Measurements from ENCODE around the gene GPR152.
"Not testable (repeated sequence)": the region's sequence is repeated elsewhere in the genome, so short reads cannot be mapped to it uniquely, and the experiment has no call there.

GPR152 gene

DNA sequence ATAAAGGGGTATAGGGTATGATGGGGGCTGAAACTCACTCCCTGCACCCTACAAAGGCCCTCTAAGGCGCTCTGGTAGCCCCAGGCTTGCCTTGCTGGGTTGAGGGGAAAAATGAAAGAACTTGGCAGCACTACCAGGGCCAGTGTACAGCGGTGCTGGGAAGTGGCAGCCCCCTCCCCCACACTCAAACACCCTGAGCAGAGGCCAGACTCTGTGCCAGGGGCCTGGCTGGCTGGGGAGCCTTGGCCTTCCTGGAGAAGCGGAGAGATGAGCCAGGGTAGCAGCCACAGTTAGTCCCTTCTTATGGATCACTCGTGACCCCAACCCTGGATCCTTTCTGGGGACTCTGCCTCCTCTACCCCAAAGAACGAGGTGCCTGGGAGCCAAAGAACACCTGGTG lies 13.8 kb upstream of the GPR152 start:
- no peak for DNase-seq (ENCODE audit: low read depth, low spot score)

DNA sequence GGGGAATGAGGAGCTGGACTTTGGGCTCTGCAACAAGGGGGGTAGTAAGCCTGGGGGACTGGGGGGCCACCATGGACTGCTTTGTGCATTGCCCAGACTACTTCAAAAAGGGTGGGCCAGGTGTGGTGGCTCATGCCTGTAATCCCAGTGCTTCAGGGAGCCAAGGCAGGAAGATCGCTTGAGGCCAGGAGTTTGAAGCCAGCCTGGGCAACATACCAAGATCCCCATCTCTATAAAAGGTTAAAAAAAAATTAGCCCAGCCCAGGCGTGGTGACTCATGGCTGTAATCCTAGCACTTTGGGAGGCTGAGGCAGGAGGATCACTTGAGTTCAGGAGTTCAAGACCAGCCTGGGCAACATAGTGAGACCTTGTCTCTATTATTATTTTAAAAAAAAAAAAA lies 13.0 kb upstream of the GPR152 start:
- DNase-seq (ENCODE audit: low read depth, low spot score), result not testable (repeated sequence)

DNA sequence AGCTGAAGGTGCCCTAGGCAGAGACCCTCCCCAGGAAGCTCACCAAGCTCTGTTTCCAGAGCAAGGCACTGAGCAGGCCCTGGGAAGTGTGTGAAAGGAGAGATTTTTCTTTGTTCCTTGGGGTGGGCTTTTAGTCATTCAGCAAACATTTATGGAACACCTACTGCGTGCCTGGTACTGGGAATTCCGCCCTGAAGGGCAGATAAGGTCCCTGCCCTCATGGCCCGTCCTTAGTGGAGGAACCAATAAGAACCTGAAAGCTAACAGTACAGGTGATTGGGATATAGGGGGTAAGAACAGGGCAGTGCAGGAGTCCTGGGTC lies 12.6 kb upstream of the GPR152 start:
- DNase-seq (ENCODE audit: low read depth, low spot score), result no peak

DNA sequence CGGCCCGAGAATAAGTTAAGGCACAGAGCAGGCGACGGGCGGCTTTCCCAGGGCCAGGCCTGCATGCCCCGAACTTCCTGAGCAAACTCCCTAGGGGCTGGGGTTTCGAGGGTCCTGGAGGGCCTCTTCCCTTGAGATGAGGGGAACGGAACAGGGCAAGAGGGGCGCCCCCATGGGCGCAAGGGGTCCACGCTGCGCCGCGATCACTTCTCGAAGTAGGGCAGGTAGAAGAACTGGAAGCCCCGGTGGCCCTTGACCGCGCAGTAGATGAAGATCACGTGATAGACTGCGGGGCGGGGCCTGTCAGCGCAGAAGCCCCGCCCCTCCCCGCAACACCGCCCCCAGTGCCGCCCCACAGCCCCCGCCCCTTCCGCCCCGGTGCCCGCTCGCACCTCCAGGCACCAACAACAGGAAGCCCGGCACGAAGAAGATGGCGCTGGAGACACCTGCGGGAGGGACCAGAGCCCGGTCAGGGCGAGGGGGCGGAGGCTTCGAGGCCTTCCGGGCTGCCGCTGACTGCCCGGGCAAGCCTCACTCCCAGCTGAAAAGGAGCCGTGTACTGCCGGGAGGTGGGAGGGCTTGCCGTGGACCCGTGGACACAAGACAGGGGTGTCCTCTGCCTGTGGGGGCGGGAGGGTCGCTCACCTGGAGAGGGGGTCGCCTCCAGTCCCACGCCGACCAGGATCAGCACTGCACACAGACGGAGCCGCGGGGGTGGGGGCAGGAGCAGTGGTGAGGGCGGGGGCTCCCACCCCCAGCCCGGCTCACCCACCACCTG lies 12.1 kb upstream of the GPR152 start:
- DNase-seq (ENCODE audit: low read depth, low spot score), result no peak

DNA sequence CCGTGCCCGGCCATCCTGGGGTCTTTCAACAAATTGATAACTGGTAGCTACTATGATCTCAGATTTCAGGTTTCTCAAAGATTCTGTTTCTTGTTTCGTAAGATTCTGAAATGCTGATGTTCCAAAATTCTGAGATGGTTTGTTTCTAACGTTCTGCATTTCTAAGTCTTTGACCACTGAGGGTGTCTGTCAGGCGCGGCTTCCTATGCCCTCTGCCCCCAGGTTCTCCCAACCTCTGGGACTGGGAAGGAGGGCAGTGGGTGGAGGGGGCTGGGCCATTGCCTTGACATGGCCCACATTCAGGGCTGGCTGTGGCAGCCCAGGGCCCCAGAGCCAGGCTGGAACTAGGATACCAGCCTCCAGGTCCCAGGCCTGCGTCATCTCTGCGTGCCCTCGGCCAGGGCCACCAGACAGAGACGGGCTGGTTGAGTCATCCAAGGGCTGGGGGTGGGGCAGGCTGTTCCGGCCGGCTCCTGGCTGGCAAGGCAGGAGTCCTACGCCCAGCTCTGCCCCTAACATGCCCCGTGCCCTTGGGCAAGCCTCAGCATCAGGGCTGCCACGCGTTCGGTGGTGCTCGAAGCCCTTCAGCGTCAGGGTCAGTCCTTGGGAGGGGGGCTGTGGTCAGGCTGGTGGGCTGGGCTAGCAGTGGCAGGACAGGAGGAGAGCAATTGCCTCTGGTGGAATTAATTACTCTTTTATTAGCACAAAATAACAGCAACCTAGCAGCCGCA lies 11.3 kb upstream of the GPR152 start:
- DNase-seq (ENCODE audit: low read depth, low spot score), result no peak

DNA sequence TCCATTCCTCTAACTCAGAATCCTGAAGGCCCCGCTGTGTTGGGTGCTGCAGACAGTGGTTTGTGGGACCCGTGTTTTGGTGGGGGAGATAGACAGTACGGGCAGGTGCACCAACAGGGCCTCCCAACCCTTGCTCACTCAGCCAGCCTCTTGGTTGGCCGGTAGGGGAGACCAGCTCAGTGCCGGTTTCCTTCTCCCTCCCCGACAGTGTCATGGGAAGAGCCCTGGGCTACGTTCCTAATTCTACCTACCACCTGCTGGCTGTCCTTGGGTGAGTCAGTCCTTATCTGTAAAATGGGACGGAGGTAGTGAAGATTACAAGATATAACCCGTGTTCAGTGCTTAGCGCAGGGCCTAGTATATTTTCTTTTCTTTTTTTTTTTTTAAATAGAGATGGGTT lies 10.7 kb upstream of the GPR152 start:
- no peak for DNase-seq (ENCODE audit: low read depth, low spot score)

DNA sequence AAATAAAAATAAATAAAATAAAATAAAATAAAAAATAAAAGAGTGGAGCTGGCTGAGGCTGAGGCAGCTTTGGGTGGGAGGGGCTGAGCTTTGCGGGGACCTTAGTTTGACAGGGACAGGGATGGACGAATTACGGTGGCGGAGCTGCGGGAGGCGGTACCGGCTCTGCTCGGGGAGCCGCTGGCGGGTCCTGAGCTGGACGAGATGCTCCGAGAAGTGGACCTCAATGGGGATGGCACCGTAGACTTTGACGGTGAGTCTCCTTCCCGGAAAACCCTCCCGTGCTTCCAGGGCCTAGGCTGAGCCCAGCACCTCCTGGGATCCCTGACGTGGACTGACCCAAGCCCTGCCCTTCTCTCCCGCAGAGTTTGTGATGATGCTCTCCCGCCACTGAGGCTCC lies 5.7 kb upstream of the GPR152 start:
- no peak for DNase-seq (ENCODE audit: low read depth, low spot score)

DNA sequence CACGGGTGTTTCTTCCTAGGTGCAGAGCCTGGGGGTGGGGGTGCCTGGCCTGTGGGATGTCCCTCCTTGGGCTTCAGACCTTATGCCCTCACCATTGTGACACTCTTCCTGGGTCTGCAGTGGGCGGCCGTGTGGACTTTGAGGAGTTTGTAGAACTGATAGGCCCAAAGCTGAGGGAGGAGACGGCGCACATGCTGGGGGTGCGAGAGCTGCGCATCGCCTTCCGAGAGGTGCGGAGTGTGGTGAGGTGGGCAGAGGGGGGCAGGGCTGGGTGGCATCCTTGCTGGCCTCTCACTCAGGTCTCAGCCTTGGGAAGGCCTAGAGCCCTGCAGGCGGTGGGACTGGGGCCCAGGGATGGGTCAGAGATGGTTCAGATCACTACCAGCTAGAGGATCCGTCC lies 4.9 kb upstream of the GPR152 start:
- DNase-seq (ENCODE audit: low read depth, low spot score), result no peak

DNA sequence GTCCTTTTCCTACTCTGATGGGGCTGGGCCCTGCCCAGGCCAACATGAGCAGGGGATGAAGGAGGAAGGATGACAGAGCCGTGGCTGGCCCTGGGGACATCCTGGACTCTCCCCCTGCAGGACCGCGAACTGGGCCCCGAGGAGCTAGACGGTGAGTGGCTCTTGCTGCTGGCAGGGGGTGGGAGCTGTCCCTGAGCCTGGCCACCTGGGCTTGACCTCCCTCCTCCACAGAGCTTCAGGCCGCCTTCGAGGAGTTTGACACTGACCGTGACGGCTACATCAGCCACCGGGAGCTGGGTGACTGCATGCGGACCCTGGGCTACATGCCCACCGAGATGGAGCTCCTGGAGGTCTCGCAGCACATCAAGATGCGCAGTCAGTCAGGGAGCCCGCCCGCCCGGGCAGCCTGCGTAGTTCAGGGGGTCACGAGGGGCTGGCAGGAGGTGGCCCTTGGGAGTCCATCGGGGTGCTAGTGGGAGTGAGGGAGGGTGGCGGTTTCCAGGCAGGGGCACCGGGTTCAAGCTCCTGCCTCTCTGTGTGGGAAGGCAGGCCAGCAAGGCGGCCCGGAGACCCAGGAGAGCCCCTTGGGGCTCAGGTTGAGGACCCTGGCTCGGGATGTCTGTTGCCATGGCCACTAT lies 3.7 kb upstream of the GPR152 start:
- DNase-seq (ENCODE audit: low read depth, low spot score), result no peak

DNA sequence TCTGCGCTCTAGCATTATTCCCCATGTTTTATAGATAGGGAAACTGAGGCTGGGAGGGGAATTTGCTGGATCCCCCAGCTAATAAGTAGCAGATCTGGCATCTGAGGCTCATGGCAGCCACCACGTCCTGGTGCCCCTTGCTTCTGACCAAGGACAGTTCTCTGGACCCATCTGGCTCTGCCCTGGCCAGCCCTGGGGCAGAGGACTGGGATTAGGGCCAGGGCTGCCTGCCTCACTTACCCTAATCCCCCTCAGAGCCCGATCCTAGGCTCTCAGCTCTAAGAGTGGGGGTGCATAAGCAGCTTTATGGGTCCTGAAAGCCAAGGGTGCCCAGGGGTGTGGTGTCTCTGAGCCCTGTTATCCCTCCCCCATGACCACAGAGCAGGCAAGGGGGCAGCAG lies 2.5 kb upstream of the GPR152 start, which contains the start of gene CABP4:
TSS of gene CABP4 (plus strand) at position 301 of the 400 bp plus-strand sequence. CDS start at position 371, 70 bp downstream.
- DNase-seq (ENCODE audit: low read depth, low spot score), result no peak

DNA sequence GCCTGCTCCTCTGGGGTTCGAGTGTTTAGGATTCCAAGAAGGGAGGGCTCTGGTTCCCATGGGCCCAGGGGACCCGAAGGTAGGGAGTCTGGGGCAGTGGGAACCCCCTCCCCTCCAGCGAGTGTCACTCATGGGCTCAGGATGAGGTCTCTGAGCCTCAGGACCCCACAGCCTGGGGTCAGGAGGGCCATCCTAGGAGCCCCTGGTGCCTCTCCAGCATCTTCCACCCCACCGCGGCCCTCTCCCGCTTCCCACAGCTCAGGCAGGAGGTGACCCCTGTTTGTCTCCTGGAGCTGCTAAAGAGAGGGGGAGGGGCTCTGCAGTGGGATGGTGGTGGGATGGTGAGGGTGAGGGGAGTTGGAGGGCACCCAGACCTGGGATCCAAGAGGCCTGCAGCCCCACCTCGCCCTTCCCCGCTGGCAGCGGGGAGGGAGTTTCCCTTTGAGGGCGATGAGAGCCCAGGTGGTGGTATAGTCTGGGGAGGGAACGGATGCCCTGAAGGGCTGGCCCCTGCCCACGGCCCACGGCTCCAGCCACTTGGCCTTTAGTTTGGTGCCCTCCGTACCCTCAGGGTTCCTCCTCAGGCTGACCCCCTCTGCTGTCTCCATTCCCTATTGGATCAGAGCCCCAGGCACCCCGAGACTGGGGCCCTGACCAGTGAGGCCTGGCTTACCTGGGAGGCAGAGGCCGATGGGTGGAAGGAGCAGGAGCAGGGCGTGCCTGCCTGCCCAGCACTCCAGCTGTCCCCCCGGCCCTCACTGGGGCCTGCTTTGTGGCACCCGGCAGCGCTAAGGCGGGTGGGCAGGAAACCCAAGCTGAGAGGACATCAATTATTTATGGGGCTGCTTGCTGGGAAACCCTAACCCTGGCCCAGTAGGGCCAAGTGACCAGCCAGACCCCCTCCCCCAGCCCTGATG lies 1.5 kb upstream of the GPR152 start:
- DNase-seq (ENCODE audit: low read depth, low spot score), result no peak

DNA sequence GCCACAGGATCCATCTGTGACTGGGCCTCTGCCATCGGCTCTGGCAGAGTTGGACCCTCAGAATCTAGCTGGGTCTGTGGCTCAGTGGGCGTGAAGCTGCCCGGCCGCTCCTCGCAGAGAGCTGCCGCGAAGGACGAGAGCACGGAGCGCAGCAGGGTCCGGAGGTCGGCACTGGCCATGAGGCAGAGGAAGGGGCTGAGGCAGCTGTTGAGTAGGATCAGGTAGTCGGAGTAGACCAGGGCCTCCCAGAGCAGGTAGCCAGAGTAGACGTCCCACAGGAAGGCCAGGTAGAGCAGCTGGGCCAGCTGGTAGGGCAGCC lies 912 bp downstream of the GPR152 start:
- DNase-seq (ENCODE audit: low read depth, low spot score), result no peak

DNA sequence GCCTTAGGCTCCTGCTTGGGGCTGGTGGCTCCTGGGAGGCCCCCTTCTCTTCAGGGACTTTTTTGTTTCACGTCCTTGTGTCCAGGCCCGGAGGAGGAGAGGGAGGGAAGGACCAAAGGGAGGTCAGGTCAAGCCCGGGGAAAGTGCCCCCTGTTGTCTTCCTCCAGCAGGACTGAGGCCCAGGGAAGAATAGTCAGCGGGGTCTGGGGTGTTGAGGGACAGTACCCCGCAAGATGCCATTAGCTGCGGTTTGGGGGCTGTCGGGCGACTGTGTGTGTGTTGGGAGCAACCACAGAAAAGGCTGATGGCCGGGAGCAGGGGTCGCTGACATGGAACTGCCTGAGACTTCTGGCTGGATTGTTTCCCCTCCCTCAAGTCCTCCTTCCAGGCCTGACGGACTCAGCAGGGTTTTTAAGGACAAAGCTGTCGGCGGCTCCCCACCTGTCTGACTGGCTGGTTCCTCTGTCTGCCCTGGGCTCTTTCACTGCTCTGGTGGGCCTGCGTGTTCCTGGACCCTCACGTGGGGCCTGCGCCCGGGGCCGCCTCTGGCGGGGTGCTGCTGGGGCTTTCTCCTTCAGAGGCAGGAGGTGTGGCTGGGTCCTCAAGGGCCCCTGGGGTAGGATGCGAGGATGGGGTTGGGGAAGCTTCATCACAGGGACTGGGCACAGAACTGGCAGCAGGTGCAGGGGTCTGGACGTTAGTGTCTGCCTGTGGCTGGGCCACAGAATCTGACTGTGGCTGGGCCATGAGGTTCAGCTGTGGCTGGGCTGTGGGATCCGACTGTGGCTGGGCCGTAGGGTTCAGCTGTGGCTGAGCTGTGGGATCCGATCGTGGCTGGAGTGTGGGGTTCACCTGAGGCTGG lies 1.5 kb downstream of the GPR152 start:
- DNase-seq (ENCODE audit: low read depth, low spot score), result no peak

DNA sequence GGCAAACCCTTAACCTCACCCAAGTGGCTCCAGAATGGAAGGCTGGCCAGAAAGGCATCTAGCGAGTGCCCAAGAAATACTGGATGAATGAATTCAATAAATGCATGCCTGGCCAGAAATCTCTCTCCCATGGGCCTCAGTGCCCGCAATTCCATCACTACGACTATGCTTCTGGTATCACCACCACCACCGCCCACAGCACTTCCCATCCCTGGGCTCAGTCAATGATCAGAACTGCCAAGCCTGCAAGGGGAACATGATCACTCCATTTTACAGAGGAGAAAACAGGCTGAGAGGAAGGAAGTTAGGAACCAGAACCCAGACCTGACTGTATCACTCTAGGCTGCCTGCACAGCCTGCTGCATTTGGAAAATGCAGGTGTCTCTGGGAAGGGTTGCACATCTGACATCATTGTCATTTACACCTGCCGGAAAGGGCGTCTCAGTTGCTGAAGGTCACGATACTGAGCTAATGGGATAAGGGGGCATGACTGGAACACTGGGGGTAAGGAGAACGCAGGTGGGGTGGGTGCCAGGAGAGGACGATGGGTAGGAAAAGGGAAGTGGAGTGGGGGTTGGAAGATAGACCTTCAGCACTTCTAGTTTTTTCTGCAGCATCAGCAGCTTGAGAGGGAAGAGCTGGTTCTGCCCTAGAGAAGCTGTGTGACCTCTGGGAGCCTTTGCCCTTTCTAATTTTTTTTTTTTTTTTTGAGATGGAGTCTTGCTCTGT lies 3.2 kb downstream of the GPR152 start:
- DNase-seq (ENCODE audit: low read depth, low spot score), result no peak

DNA sequence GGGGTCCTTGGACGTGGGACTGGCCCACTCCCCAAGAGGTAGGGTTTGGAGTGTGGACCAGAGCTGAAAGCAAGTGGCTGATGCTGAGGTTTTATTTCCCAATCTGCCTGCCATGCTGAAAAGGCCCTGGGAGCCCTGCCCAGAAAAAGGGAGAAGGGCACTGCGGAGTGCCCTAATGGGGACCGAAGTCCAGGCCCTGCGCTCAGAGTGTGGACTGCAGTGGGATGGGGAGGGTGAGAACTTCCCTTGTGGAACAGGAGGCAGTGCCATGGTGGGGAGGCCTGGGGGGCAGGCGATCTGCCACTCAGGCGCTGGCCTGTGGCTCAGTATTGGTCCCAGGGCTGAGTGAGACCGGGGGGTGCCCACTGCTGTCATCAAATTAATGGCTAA lies 4.3 kb downstream of the GPR152 start:
- no peak for DNase-seq (ENCODE audit: low read depth, low spot score)

DNA sequence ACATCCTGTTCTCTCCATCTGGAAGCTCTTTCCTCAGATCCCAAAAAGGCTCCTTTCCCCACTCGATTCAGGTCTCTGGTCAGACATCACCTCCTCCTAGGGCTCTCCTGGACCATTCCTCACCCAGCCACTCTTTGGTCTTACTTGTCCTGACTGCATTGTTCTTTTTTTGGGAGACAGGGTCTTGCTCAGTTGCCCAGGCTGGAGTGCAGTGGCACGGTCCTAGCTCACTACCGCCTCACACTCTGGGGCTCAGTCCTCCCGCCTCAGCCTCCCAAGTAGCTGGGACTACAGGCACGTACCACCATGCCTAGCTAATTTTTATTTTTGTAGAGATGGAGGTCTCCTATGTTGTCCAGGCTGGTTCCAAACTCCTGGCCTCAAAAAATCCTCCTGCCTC lies 7.0 kb downstream of the GPR152 start:
- DNase-seq (ENCODE audit: low read depth, low spot score), result no peak

DNA sequence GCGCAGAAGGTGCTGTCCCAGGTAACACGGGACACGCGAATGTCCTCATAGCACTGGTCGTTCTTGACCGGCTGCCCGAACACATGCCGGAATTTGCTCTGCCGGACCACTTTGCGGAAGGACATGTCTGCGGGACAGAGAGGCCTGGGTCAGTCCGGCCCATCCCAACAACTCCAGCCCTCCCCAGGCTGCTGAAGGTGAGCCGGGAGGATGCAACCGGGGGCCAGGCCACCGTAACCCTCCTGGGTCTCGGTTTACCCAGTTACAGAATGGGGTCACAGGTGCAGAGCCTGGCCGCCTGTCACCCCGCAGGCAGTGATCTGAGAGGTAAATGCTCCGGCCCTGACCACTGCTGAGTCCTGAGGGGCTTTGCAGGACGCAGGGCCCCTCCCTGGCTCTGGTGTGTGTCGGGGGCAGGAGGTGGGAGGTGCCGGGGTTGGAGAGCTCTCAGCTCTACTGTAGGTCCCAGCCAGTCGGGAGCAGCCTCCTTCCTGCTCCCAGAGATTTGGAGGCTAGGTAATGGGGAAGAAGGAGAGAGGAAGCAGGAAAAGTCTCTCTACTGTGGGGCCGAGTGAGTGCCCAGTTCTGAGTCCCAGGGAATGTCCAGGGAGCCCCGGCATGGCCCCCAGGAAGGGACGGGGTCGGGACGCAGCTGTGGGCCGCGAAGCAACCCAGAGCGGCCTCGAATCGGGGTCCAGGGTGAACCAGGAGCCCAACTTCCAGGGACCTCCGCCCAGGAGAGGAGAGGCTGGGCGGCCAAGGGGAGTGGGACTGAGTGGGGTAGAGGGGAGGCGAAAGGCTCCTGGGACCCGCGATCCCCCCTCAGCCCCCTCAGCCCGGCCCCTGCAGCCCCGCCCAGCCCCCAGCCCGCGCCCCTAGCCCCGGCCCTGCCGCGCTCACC lies 9.8 kb downstream of the GPR152 start:
- DNase-seq (ENCODE audit: low read depth, low spot score), result no peak

DNA sequence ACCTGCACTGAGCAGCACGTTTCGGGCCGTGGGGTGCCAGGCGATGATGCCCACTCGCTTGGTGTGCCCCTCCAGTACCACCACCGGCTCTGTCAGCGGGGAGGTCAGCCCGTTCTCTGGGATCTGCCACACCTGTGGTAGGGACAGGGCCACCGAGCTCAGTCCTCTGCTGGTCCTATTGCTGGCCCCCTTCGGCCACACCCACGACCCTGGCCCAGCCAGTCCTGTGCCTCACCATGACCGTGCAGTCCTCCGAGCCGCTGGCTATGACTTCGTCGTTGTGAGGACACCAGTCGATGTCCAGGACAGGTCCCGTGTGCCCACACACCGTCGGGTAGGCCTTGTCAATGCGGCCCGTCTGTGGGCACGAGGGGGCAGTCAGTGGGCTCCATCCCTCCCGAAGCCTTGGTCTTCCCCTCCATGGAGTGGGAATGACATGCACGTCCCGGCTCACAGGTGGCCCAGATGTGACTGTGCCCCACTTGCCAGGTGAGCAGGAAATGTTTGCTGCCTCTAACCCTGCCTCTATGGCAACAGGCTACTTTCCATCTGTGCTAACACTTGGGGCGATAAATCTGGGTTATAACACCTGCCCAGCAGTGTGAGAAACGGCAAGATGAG lies 10.7 kb downstream of the GPR152 start:
- DNase-seq (ENCODE audit: low read depth, low spot score), result no peak

DNA sequence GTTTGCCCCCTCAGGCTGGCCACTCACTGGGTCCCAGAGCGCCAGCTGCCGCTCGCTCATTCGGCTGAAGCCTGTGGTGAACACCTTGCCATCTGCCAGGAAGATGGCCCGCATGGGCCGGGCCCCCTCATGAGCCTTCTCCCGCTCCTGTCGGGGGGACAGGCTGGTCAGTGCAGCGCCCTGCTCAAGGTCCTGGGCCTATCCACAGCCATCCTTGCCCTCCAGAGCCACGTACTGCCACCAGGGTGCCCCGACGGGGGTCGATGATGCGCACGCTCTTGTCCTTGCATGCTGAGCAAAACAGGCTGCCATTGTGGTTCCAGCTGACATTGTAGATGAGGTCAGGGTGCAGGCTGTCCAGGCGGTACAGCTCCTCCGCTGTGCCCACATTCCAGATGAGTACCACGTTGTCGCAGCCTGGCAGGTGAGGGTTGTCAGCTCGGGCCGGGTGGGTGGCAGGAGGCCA lies 11.4 kb downstream of the GPR152 start:
- no peak for DNase-seq (ENCODE audit: low read depth, low spot score)
